Endothelial cell of umbilical vein (primary cell): ENCODE results near the gene DDX23. TPM values are rescaled to one million over a fixed set of nuclear protein-coding genes. Genes with fewer than 3 reads are reported as not detected.
"Not testable (repeated sequence)": the region's sequence is repeated elsewhere in the genome, so short reads cannot be mapped to it uniquely, and the experiment has no call there.

Source experiments
- BruUV-seq: library from RNA; stranded (reverse); fragments of 400-500 nt; replicated peaks from 2 replicates; lab custom pipeline; 2021; lab: Mats Ljungman, UMichigan
- CTCF ChIA-PET: fragments of 300-600, 350-600 bp; sonication (Branson Sonifier 250); formaldehyde crosslinking; loops from one replicate; lab custom pipeline; 2021; ENCODE audit warnings: antibody characterized with exemption, inconsistent platforms; lab: Charles Lee
- POLR2A ChIA-PET: fragments of 300-600, 350-600 bp; sonication (Branson Sonifier 250); formaldehyde crosslinking; loops from one replicate; lab custom pipeline; 2021; ENCODE audit warnings: antibody characterized with exemption, inconsistent platforms; lab: Charles Lee
- DNase-seq: peaks from one replicate; pipeline ENCODE4 v3.0.0-alpha.2; 2011; ENCODE audit warnings: low read depth, low spot score
- FAIRE-seq: peaks from 2 replicates; lab custom pipeline; 2011; peaks lifted over from hg19 to GRCh38; lab: Jason Lieb, UNC
- H2AFZ ChIP-seq: 2 replicates; pipeline ENCODE4 v1.6.0; 2012; ENCODE audit warnings: low read depth, low read length, control low read depth, inconsistent platforms
- H3K27ac ChIP-seq: 2 replicates; pipeline ENCODE4 v1.5.1; 2011; ENCODE audit warnings: low read depth, mild to moderate bottlenecking, control low read depth, low read length, moderate library complexity; ENCODE audit not compliant: insufficient read depth
- H3K27me3 ChIP-seq, 2 experiments: 2 replicates each; pipeline versions ENCODE4 v1.6.0 to v1.6.1; 2011; ENCODE audit warnings: low read length in 2 of 2, mixed read lengths in 1 of 2; ENCODE audit not compliant: control insufficient read depth in 2 of 2, insufficient read depth in 2 of 2
- H3K36me3 ChIP-seq, 2 experiments: 2 replicates in 1 of 2; 3 replicates in 1 of 2; pipeline ENCODE4 v1.5.1; 2011; ENCODE audit warnings: low read length in 2 of 2, mild to moderate bottlenecking in 1 of 2, moderate library complexity in 1 of 2; ENCODE audit not compliant: control insufficient read depth in 2 of 2, insufficient read depth in 2 of 2; ENCODE audit errors: extremely low read depth in 1 of 2
- H3K4me1 ChIP-seq: 3 replicates; pipeline ENCODE4 v1.5.1; 2011; ENCODE audit warnings: mild to moderate bottlenecking, low read length; ENCODE audit not compliant: control insufficient read depth, insufficient read depth; ENCODE audit errors: extremely low read depth
- H3K4me2 ChIP-seq: 2 replicates; pipeline ENCODE4 v1.6.1; 2011; ENCODE audit warnings: low read length, control low read depth, mixed read lengths; ENCODE audit not compliant: insufficient read depth
- H3K4me3 ChIP-seq, 3 experiments: fragments of 200-600 bp in 1 of 3; sonication (generic), shearing (Covaris generic) in 1 of 3; replicated peaks in 1 of 3; 2 replicates each; pipeline ENCODE4 v1.5.1; 2011 to 2016; ENCODE audit warnings: control low read depth in 3 of 3, low read length in 3 of 3, mild to moderate bottlenecking in 2 of 3, inconsistent platforms in 1 of 3, low read depth in 1 of 3, moderate library complexity in 1 of 3; ENCODE audit not compliant: insufficient read depth in 1 of 3
- H3K79me2 ChIP-seq: 2 replicates; pipeline ENCODE4 v1.6.0; 2012; ENCODE audit warnings: low read length, inconsistent platforms; ENCODE audit not compliant: control insufficient read depth, insufficient read depth
- H3K9ac ChIP-seq: replicated peaks from 2 replicates; pipeline ENCODE3; 2011; ENCODE audit warnings: low read length, control low read depth; ENCODE audit not compliant: insufficient read depth; ENCODE audit errors: extremely low read depth
- H3K9me1 ChIP-seq: replicated peaks from 3 replicates; pipeline ENCODE4 v1.6.0; 2011; ENCODE audit warnings: mild to moderate bottlenecking, low read length; ENCODE audit not compliant: control insufficient read depth, insufficient read depth; ENCODE audit errors: extremely low read depth
- H3K9me3 ChIP-seq: replicated peaks from 2 replicates; pipeline ENCODE4 v1.5.1; 2012; ENCODE audit warnings: low read length, inconsistent platforms; ENCODE audit not compliant: control insufficient read depth, insufficient read depth
- H4K20me1 ChIP-seq: replicated peaks from 2 replicates; pipeline ENCODE3; 2011; ENCODE audit warnings: mild to moderate bottlenecking, low read length; ENCODE audit not compliant: control insufficient read depth, insufficient read depth; ENCODE audit errors: extremely low read depth
- dilution Hi-C: fragments of 300-500 bp; cut with MboI; formaldehyde crosslinking; loops from one replicate; pipeline ENCODE4 v1.15.0; 2019; ENCODE audit warnings: low sequenced_read_pairs; ENCODE audit not compliant: extremely low pct_ligation_motif_present
- intact Hi-C: fragments of 100-400 bp; cut with micrococcal nuclease; formaldehyde crosslinking; loops from one replicate; pipeline ENCODE4 v1.10.0; 2022
- polyA plus RNA-seq, 4 experiments: library from polyadenylated mRNA; depleted of rRNA in 3 of 4; stranded (reverse) in 3 of 4; unstranded in 1 of 4; fragments of >200 nt; gene quantifications; 2 replicates each; pipeline versions ENCODE4 v1.2.1 to v1.2.3, GENCODE V29; 2011 to 2012; ENCODE audit warnings: missing spikeins in 1 of 4
- total RNA-seq: library from RNA; stranded (reverse); gene quantifications from 2 replicates; pipeline ENCODE4 v1.2.3, GENCODE V29; 2021
- TF ChIP-seq, protein P1 (sequence below), 2 donors: IDR thresholded peaks; 1 replicate in 1 of 2; 2 replicates in 1 of 2; pipeline ENCODE4 v1.5.1; 2011; ENCODE audit warnings: low read length in 2 of 2, mild to moderate bottlenecking in 2 of 2, moderate library complexity in 2 of 2, control low read depth in 1 of 2, inconsistent platforms in 1 of 2, low read depth in 1 of 2; ENCODE audit not compliant: insufficient read depth in 1 of 2; ENCODE audit errors: extremely low read depth in 1 of 2
- TF ChIP-seq, protein P2 (sequence below): IDR thresholded peaks from 2 replicates; pipeline ENCODE4 v1.6.1; 2011; ENCODE audit not compliant: insufficient read depth, insufficient read length

DDX23 gene
- total and polyA plus RNA-seq, 2 donors (not counting 3 experiments of a cell fraction or from before 2014, with no cell fraction given) = 56.0 to 107 TPM

DNA sequence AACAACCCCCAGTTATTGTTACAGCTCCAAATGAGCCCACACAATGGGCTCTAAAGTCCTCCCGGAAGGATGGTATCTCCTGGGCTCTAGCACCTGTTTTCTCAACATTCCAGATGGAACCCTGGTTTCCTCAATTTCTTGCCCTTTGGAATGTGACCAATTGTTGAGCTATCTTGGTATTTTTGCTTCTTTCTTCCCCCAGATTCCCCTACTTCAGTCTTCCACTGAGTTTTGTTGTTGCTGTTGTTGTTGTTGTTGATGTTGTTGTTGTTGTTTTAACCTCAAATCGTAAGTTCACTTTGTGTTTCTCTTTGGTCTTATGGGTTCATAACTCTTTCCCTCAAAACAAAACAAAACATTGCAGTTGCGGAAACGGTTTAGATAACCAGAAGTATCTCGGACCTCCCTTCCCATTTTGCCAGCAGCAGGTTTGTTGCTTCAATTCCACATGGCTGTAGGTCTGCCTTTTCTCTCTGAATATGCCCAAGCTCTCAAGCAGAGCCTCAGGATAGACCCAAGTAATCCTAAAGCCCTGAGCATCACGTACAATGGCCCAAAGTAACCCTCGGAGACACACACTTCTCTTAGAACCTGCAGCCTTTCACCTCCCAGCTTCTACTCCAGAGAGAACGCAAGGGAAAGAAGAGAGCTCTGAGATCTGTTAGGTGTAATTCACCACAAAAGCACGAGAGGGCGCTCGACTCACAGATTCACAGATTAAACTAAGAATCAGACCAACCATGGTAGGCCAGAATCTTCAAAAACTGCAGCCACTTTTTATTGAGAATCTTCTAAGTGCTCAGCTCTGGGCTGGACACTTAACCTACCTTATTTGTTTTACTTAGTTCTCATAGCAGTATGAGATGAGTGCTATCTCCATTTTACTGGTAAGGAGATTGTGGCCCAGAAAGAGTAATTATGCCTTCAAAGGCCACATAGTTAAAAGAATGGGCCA is 1.0 kb upstream of the DDX23 start:
- ChIA-PET POLR2A (interaction anchor here (0.9 to 2.3 kb wide), 2 partner anchors 13 to 38 kb away, joined by 3 to 23 read pairs; partner anchors contain the start of gene RND1), CTCF (interaction anchor here (0.6 to 11.3 kb wide), 48 partner anchors 9 to 277 kb away, joined by 3 to 703 read pairs (median 5); partner anchors contain the start of genes ARF3, FKBP11, RND1 and WNT1)
- TF ChIP-seq, protein P1, sequence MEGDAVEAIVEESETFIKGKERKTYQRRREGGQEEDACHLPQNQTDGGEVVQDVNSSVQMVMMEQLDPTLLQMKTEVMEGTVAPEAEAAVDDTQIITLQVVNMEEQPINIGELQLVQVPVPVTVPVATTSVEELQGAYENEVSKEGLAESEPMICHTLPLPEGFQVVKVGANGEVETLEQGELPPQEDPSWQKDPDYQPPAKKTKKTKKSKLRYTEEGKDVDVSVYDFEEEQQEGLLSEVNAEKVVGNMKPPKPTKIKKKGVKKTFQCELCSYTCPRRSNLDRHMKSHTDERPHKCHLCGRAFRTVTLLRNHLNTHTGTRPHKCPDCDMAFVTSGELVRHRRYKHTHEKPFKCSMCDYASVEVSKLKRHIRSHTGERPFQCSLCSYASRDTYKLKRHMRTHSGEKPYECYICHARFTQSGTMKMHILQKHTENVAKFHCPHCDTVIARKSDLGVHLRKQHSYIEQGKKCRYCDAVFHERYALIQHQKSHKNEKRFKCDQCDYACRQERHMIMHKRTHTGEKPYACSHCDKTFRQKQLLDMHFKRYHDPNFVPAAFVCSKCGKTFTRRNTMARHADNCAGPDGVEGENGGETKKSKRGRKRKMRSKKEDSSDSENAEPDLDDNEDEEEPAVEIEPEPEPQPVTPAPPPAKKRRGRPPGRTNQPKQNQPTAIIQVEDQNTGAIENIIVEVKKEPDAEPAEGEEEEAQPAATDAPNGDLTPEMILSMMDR (IDR thresholded peaks at IDR 0.05; ENCODE audit: extremely low read depth in 1 of 2, insufficient read depth in 1 of 2, low read depth in 1 of 2, low read length in 2 of 2) = peak; percentile 67 to 78
- TF ChIP-seq, protein P2, sequence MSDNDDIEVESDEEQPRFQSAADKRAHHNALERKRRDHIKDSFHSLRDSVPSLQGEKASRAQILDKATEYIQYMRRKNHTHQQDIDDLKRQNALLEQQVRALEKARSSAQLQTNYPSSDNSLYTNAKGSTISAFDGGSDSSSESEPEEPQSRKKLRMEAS = no peak
- Histone ChIP-seq H3K4me3 (peak overlapping the region; percentile 3 to 54 (median 35)), H3K4me1 (peaks cover 18% of the 10 kb centered on the region), H4K20me1 (no peaks in the 10 kb centered on the region), H3K27ac (peak overlapping the region; percentile 29), H3K9me3 (no peaks in the 10 kb centered on the region), H3K27me3 (no peaks in the 10 kb centered on the region), H3K36me3 (peaks cover 0 to 6% of the 10 kb centered on the region in 2 experiments), H3K9me1 (no peaks in the 10 kb centered on the region), H3K79me2 (peaks cover 36% of the 10 kb centered on the region), H3K4me2 (peak overlapping the region; percentile 92), H2AFZ (peak overlapping the region; percentile 97), H3K9ac (peak overlapping the region; percentile 19)
- peak; percentile 92 for FAIRE-seq
- no TSS peak for BruUV-seq
- DNase-seq = peak; percentile 94
- dilution Hi-C loops (no loop called here), intact Hi-C loops (loop anchor here (1.0 to 2.0 kb wide), 6 partner anchors 12 to 142 kb away; partner anchors contain the start of gene RND1)

DNA sequence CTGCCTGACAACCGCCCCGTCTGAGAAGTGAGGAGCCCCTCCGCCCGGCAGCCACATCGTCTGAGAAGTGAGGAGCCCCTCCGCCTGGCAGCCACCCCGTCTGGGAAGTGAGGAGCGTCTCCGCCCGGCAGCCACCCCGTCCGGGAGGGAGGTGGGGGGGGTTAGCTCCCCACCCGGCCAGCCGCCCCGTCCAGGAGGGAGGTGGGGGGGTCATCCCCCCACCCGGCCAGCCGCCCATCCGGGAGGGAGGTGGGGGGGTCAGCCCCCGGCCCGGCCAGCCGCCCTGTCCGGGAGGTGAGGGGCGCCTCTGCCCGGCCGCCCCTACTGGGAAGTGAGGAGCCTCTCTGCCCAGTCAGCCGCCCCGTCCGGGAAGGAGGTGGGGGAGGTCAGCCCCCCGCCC is 9.9 kb downstream of the DDX23 start:
- BruUV-seq, H3K27me3 ChIP-seq, H3K9ac ChIP-seq, intact Hi-C loops, H2AFZ ChIP-seq, H3K4me2 ChIP-seq, H4K20me1 ChIP-seq, H3K4me1 ChIP-seq, H3K79me2 ChIP-seq, H3K9me3 ChIP-seq, H3K4me3 ChIP-seq, H3K9me1 ChIP-seq, H3K27ac ChIP-seq, dilution Hi-C loops, CTCF ChIA-PET, DNase-seq, POLR2A ChIA-PET, FAIRE-seq: not testable (repeated sequence)
- H3K36me3 ChIP-seq = peaks cover 24 to 34% of the 10 kb centered on the region in 2 experiments
